AG04450 (cell line): ENCODE measurements around the gene KCNMB4. TPM values are rescaled to one million over a fixed set of nuclear protein-coding genes. Genes with fewer than 3 reads are reported as not detected.

Experiments
- CTCF ChIA-PET: fragments of 300-600, 350-600 bp; formaldehyde crosslinking; extraction: SDS; loops from one replicate; lab custom pipeline; 2022; ENCODE audit warnings: antibody characterized with exemption, inconsistent platforms; lab: Charles Lee
- POLR2A ChIA-PET: fragments of 350-600 bp; formaldehyde crosslinking; extraction: SDS; loops from one replicate; lab custom pipeline; 2021; ENCODE audit warnings: antibody characterized with exemption, inconsistent platforms; lab: Yijun Ruan, JAX
- DNase-seq: peaks from one replicate; pipeline ENCODE4 v3.0.0-alpha.2; 2011; ENCODE audit warnings: low read depth, low spot score
- H3K27ac ChIP-seq: one replicate; pipeline ENCODE4 v1.5.1; 2012; ENCODE audit warnings: low read depth, low read length, control low read depth
- H3K27me3 ChIP-seq: one replicate; pipeline ENCODE4 v1.6.0; 2012; ENCODE audit warnings: low read length; ENCODE audit not compliant: control insufficient read depth, insufficient read depth
- H3K4me3 ChIP-seq: 2 replicates; pipeline ENCODE4 v1.5.1; 2011; ENCODE audit warnings: mild to moderate bottlenecking, low read depth, low read length, control low read depth
- H3K9me3 ChIP-seq: 2 replicates; pipeline ENCODE4 v1.5.1; 2012; ENCODE audit warnings: low read length; ENCODE audit not compliant: control insufficient read depth, insufficient read depth
- polyA plus RNA-seq: library from polyadenylated mRNA; depleted of rRNA; stranded (reverse); fragments of >200 nt; gene quantifications from 2 replicates; pipeline ENCODE4 v1.2.3, GENCODE V29; 2011
- TF ChIP-seq, protein P1 (sequence below): IDR thresholded peaks from 2 replicates; pipeline ENCODE4 v1.5.1; 2011; ENCODE audit warnings: low read depth, low read length, control low read depth, inconsistent platforms

Gene KCNMB4
- polyA plus RNA-seq, 1 experiment: 0.14 TPM

DNA sequence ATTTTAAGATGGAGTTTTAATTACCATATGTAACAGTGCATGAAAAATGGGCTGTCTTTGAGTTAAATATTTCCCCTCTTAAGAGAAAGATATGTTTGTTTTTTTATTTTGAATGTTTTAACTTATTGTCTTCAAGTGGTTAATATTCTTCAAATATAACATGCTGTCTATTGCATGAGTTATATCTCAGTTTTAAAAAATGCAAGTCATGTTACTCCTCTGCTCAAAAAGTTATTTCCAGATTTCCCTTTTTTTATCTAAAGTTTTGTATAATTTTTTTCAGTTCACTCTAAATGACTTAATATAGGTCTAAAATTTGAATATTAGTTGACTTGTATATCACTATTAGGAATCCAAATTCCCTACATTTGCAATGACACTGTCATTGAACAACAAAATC, 5.9 kb upstream of the KCNMB4 start:
- ChIA-PET CTCF (interaction anchor here (0.6 kb wide), 1 partner anchor 1003 kb away, joined by 4 read pairs; no protein-coding TSS in a partner anchor), POLR2A (no interaction called here)
- H3K9me3 ChIP-seq: no peaks in the 10 kb centered on the region
- H3K27me3 ChIP-seq: peaks cover 18% of the 10 kb centered on the region
- TF ChIP-seq, protein P1, sequence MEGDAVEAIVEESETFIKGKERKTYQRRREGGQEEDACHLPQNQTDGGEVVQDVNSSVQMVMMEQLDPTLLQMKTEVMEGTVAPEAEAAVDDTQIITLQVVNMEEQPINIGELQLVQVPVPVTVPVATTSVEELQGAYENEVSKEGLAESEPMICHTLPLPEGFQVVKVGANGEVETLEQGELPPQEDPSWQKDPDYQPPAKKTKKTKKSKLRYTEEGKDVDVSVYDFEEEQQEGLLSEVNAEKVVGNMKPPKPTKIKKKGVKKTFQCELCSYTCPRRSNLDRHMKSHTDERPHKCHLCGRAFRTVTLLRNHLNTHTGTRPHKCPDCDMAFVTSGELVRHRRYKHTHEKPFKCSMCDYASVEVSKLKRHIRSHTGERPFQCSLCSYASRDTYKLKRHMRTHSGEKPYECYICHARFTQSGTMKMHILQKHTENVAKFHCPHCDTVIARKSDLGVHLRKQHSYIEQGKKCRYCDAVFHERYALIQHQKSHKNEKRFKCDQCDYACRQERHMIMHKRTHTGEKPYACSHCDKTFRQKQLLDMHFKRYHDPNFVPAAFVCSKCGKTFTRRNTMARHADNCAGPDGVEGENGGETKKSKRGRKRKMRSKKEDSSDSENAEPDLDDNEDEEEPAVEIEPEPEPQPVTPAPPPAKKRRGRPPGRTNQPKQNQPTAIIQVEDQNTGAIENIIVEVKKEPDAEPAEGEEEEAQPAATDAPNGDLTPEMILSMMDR: no peak
- no peak overlapping the region for H3K27ac ChIP-seq
- no peak for DNase-seq
- H3K4me3 ChIP-seq: no peak overlapping the region

DNA sequence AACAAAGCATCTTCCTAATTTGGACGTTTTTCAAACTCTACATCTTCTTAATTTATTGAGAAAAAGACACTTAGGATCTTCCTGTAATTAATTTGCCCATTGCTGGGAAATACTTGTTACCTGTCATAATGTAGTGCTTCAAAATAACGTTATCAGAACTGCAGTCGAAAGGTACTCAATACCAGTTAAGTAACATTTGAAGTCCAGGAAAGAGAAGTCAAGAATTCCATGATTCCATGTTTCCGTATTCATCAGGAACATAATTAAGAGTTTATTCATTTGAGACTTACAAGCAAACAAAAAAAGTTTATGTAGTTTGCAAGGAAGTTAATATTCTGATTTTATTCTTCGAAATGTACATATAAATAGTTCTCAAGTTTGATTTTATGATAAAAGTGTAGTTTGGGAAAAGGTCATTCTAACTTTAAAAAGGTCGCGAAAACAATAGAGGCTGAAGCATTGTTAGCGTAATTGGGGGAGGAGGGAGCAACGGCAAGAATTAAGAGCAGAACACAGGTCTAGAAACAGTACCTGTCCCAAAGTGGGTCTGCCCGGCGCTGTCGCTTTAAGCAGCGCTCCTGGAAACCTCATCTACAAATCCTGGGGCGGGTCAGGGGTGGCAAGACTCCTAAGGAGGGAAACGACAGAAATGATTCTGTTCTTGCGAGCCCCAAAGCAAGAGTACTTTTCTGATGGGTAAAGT, 1.2 kb upstream of the KCNMB4 start:
- POLR2A ChIA-PET: no interaction called here

DNA sequence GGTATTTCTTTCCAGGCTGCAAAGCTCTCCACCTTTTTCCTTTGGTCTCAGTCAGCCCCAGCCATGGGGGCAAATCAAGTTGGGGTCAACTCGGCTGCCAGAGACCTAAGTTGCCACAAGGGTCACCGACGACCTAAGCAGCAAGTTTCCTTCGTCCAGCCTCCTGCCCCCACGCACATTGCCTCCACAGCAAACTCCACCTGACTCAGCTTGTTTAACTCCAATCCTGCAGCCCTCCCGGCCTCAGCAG, 767 bp upstream of the KCNMB4 start:
- no peaks in the 10 kb centered on the region; the same call in 1 of the 2 replicates for H3K9me3 ChIP-seq
- no peak overlapping the region for H3K27ac ChIP-seq
- H3K27me3 ChIP-seq: peaks cover 35% of the 10 kb centered on the region
- H3K4me3 ChIP-seq: peak overlapping the region; percentile 62
- ChIA-PET CTCF (no interaction called here), POLR2A (no interaction called here)
- no peak for DNase-seq
- TF ChIP-seq, protein P1: no peak

More for the DNA sequence above, 1.2 kb upstream of the KCNMB4 start:
- Histone ChIP-seq H3K4me3 (no peak overlapping the region), H3K27ac (no peak overlapping the region), H3K9me3 (no peaks in the 10 kb centered on the region; the same call in 1 of the 2 replicates), H3K27me3 (peaks cover 35% of the 10 kb centered on the region)
- DNase-seq: no peak
- TF ChIP-seq, protein P1: no peak
- CTCF ChIA-PET: interaction anchor here (0.6 kb wide), 1 partner anchor 11 kb away, joined by 3 read pairs; no protein-coding TSS in a partner anchor

DNA sequence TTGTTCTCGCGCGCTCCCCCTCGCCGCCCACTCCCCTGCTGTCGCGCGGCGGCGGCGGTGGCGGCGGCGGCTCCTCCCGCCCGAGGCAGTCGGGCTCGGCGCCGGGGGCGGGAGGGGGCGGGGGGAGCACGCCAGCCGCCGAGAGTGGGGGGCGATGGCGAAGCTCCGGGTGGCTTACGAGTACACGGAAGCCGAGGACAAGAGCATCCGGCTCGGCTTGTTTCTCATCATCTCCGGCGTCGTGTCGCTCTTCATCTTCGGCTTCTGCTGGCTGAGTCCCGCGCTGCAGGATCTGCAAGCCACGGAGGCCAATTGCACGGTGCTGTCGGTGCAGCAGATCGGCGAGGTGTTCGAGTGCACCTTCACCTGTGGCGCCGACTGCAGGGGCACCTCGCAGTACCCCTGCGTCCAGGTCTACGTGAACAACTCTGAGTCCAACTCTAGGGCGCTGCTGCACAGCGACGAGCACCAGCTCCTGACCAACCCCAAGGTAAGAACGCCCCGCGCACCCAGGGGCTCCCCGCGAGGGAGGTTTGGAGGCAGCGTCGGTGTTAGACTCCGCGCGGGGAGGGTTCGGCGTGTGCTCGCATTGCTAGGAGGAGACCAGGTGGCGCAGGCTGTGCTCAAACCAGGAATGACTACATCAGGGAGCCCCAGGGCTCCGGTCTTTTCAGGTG, 629 bp downstream of the KCNMB4 start:
- Histone ChIP-seq H3K27me3 (peaks cover 35% of the 10 kb centered on the region), H3K4me3 (peak overlapping the region; percentile 62), H3K9me3 (no peaks in the 10 kb centered on the region; the same call in 1 of the 2 replicates), H3K27ac (no peak overlapping the region)
- CTCF ChIA-PET: interaction anchor here (0.6 to 2.0 kb wide), 2 partner anchors 210 to 487 kb away, joined by 3 to 5 read pairs; no protein-coding TSS in a partner anchor
- POLR2A ChIA-PET: no interaction called here
- TF ChIP-seq, protein P1: no peak
- peak; percentile 1 for DNase-seq
